ENCODE results near the gene DNAI4. TPM values are rescaled to one million over a fixed set of nuclear protein-coding genes. Genes with fewer than 3 reads are reported as not detected.

The DNAI4 gene
- total and polyA plus RNA-seq, 9 of the 15 experiments (the other 6 are each of a cell fraction or from before 2014, with no cell fraction given), result 0.57 to 4.8 (median 2.6) TPM; not detected in 1

GRCh38 chr1:66850989-66851388 is 73.7 kb downstream of the DNAI4 start:
- Histone ChIP-seq H3K4me3 (no peak overlapping the region), H3K9me3 (replicated peaks; ENCODE audit: control insufficient read depth, insufficient read depth, low read depth, low read length) (no peaks in the 10 kb centered on the region), H3K27me3 (ENCODE audit: control insufficient read depth in 2 of 2, insufficient read depth in 2 of 2, low read length in 2 of 2) (no peaks in the 10 kb centered on the region), H4K20me1 (replicated peaks; ENCODE audit: control insufficient read depth, insufficient read depth, low read length) (no peaks in the 10 kb centered on the region), H3K4me2 (ENCODE audit: insufficient read depth, low read length) (no peak overlapping the region), H3K79me2 (ENCODE audit: control insufficient read depth, insufficient read depth, low read length) (no peaks in the 10 kb centered on the region), H2AFZ (ENCODE audit: low read depth, low read length) (no peak overlapping the region), H3K4me1 (replicated peaks in 1 of 2; ENCODE audit: control insufficient read depth in 2 of 2, insufficient read depth in 2 of 2, low read length in 2 of 2) (no peaks in the 10 kb centered on the region), H3K36me3 (ENCODE audit: control insufficient read depth, insufficient read depth, low read length) (no peaks in the 10 kb centered on the region), H3K9ac (ENCODE audit: insufficient read depth in 1 of 2, low read depth in 2 of 2, low read length in 2 of 2) (no peak overlapping the region), H3K27ac (ENCODE audit: extremely low read depth, low read depth, low read length) (no peak overlapping the region), H3K9me1 (ENCODE audit: control insufficient read depth, insufficient read depth, low read length) (no peaks in the 10 kb centered on the region)
- BruUV-seq (replicated peaks), result no TSS peak
- TF ChIP-seq PML (IDR thresholded peaks at IDR 0.05; ENCODE audit: low read length) (no peak), ELF4 (CRISPR knock-in tag; IDR thresholded peaks at IDR 0.05) (no peak), STAG1 (CRISPR knock-in tag; IDR thresholded peaks at IDR 0.05; ENCODE audit: borderline replicate concordance) (no peak), HIVEP1 (CRISPR knock-in tag; IDR thresholded peaks at IDR 0.05) (no peak), NCOR1 (IDR thresholded peaks at IDR 0.05) (no peak), TBP (optimal IDR thresholded peaks at IDR 0.05; ENCODE audit: low read depth, low read length) (no peak), PHF21A (IDR thresholded peaks at IDR 0.05; ENCODE audit: borderline replicate concordance, low read depth) (no peak), PHB (CRISPR knock-in tag; IDR thresholded peaks at IDR 0.05) (no peak), POLR3G (IDR thresholded peaks at IDR 0.05; ENCODE audit: extremely low read depth, insufficient read length, insufficient replicate concordance) (no peak), TRIM28 (IDR thresholded peaks at IDR 0.05) (no peak), ESRRA (IDR thresholded peaks at IDR 0.05; ENCODE audit: borderline replicate concordance, low read depth) (no peak), SP2 (IDR thresholded peaks at IDR 0.05; ENCODE audit: extremely low read depth, low read depth, low read length, poor library complexity, severe bottlenecking) (no peak), YBX1 (IDR thresholded peaks at IDR 0.05) (no peak)
- TF ChIP-seq, protein P1, sequence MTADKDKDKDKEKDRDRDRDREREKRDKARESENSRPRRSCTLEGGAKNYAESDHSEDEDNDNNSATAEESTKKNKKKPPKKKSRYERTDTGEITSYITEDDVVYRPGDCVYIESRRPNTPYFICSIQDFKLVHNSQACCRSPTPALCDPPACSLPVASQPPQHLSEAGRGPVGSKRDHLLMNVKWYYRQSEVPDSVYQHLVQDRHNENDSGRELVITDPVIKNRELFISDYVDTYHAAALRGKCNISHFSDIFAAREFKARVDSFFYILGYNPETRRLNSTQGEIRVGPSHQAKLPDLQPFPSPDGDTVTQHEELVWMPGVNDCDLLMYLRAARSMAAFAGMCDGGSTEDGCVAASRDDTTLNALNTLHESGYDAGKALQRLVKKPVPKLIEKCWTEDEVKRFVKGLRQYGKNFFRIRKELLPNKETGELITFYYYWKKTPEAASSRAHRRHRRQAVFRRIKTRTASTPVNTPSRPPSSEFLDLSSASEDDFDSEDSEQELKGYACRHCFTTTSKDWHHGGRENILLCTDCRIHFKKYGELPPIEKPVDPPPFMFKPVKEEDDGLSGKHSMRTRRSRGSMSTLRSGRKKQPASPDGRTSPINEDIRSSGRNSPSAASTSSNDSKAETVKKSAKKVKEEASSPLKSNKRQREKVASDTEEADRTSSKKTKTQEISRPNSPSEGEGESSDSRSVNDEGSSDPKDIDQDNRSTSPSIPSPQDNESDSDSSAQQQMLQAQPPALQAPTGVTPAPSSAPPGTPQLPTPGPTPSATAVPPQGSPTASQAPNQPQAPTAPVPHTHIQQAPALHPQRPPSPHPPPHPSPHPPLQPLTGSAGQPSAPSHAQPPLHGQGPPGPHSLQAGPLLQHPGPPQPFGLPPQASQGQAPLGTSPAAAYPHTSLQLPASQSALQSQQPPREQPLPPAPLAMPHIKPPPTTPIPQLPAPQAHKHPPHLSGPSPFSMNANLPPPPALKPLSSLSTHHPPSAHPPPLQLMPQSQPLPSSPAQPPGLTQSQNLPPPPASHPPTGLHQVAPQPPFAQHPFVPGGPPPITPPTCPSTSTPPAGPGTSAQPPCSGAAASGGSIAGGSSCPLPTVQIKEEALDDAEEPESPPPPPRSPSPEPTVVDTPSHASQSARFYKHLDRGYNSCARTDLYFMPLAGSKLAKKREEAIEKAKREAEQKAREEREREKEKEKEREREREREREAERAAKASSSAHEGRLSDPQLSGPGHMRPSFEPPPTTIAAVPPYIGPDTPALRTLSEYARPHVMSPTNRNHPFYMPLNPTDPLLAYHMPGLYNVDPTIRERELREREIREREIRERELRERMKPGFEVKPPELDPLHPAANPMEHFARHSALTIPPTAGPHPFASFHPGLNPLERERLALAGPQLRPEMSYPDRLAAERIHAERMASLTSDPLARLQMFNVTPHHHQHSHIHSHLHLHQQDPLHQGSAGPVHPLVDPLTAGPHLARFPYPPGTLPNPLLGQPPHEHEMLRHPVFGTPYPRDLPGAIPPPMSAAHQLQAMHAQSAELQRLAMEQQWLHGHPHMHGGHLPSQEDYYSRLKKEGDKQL (CRISPR knock-in tag; IDR thresholded peaks at IDR 0.05; ENCODE audit: borderline replicate concordance), result no peak
- TF ChIP-seq, protein P2, sequence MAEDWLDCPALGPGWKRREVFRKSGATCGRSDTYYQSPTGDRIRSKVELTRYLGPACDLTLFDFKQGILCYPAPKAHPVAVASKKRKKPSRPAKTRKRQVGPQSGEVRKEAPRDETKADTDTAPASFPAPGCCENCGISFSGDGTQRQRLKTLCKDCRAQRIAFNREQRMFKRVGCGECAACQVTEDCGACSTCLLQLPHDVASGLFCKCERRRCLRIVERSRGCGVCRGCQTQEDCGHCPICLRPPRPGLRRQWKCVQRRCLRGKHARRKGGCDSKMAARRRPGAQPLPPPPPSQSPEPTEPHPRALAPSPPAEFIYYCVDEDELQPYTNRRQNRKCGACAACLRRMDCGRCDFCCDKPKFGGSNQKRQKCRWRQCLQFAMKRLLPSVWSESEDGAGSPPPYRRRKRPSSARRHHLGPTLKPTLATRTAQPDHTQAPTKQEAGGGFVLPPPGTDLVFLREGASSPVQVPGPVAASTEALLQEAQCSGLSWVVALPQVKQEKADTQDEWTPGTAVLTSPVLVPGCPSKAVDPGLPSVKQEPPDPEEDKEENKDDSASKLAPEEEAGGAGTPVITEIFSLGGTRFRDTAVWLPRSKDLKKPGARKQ (CRISPR knock-in tag; IDR thresholded peaks at IDR 0.05), result no peak
- ChIA-PET CTCF (ENCODE audit: low intra/inter-chr PET ratio) (no interaction called here), POLR2A (no interaction called here)
- no peak for FAIRE-seq
- no peak for DNase-seq (ENCODE audit: extremely low read depth in 1 of 4, low spot score in 3 of 4)
- WGBS (ENCODE audit: insufficient coverage, low coverage, missing lambda C conversion rate), result 50% methylated on average over 1 of the region's 1 CpG
- intact Hi-C loops (cut with micrococcal nuclease) (no loop called here), in situ Hi-C loops (cut with MboI) (no loop called here)
- ATAC-seq, result no peak
